AG20443 (cell line): ENCODE results near the gene PROSER3.

Experiments used
- DNase-seq: peaks from one replicate; pipeline ENCODE4 v3.0.0; 2012; ENCODE audit warnings: low spot score, mixed read lengths

Gene PROSER3

GRCh38 chr19:35777086-35777841 lies 19.3 kb downstream of the PROSER3 start:
- DNase-seq: no peak

- no peak for DNase-seq
Observed at GRCh38 chr19:35777961-35778360, 20.0 kb downstream of the PROSER3 start.

DNA sequence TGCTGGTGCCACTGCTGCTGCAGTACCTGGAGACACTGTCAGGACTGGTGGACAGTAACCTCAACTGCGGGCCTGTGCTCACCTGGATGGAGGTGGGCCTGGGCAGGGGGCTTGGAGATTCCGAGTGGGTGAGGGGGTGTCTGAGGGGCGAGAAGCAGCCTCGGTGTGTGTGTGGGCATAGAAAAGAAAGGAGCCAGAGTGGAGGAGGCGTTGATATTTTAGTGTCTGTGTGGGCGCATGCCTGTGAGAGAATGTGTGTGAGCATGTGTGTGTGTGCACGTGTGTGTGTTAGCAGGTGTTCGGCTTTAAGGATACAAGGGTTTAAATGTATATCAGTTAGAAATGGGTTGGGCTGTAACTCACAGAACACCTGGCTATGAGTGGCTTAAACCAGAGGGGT lies 21.1 kb downstream of the PROSER3 start:
- DNase-seq: no peak

DNA sequence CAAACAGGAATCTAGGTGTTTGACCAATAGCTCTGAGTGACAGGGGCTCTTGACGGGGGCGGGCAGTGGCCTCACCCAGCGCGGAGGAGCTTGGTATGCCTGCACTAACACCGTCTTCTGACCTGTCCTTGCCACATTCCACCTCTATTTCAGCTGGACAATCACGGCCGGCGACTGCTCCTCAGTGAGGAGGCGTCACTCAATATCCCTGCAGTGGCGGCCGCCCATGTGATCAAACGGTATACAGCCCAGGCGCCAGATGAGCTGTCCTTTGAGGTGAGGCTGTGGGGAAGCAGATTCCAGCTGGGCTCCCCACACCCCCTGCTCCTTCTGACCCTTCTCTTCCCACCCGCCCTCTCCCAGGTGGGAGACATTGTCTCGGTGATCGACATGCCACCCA lies 22.1 kb downstream of the PROSER3 start:
- DNase-seq: no peak

- no peak for DNase-seq
Observed at GRCh38 chr19:35780717-35781116, 22.7 kb downstream of the PROSER3 start.

DNA sequence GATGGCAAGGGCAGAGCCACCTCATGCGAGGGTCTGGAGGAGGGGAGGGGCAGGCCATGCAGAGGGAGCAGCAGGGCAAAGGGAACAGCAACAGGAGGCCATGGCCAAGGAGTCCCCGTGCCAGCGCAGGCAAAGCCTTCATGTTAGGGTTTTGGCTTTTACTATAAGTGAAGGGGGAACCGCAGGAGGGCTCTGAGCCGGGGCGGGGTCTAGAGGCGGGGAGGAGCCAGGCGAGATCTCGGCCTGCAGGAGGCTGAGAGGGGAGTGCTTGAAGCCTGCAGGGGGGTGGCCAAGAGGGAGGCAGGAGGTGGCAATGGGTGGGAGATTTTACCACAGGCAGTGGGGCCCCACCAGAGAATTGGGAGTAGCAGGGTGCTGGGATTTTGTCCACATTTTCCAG lies 23.7 kb downstream of the PROSER3 start:
- no peak for DNase-seq

DNA sequence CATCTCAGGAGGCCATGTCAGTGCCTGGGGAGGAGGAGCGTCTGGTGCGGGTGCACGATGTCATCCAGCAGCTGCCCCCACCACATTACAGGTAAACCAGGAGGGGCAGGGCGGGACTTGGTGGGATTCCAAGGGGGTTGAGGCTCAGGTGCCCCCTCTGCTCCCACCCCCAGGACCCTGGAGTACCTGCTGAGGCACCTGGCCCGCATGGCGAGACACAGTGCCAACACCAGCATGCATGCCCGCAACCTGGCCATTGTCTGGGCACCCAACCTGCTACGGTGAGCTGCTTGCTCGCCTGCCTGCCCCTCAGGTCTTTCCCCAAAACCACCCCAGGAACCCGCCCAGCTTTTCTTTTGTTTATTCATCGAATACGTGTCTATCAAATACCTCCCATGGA lies 24.6 kb downstream of the PROSER3 start:
- DNase-seq: no peak

DNA sequence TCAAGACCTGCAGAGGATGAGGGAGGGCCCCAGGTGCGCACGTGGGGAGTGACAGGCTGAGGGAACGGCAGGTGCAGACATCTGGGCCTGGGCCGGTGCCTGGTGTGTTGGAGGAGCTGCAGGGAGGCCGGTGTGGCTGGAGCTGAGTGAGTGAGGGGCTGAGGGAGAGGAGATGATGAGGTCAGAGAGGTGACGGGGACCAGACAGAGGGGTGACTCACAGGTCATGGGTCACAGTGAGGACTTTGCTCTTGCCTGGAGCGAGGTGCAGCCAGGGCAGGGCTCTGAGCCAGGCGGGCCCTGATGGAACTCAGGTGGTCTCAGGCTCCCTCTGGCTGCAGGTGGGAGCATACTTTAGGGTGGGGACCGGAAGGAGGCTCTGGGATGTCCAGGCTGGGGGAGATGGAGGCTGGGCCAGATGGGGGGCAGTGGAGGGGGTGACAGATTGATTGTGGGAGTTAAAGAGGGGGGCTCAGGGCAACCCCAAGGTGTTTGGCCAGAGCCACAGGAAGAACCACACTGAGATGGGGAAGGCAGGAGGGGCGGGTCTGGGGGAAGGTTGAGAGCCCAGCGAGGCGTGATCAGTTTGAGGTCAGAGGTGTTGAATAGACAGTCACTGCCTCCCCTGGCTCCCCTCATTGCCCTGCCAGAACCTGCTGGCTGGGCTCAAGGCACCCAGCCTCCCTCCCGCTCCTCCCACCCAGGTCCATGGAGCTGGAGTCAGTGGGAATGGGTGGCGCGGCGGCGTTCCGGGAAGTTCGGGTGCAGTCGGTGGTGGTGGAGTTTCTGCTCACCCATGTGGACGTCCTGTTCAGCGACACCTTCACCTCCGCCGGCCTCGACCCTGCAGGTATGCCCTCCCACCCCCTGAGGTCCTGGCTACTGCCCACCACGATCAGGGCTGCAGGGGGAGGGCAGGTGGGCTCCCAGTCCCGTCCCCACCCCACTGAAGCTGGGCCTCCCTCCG lies 25.8 kb downstream of the PROSER3 start:
- DNase-seq: no peak

DNA sequence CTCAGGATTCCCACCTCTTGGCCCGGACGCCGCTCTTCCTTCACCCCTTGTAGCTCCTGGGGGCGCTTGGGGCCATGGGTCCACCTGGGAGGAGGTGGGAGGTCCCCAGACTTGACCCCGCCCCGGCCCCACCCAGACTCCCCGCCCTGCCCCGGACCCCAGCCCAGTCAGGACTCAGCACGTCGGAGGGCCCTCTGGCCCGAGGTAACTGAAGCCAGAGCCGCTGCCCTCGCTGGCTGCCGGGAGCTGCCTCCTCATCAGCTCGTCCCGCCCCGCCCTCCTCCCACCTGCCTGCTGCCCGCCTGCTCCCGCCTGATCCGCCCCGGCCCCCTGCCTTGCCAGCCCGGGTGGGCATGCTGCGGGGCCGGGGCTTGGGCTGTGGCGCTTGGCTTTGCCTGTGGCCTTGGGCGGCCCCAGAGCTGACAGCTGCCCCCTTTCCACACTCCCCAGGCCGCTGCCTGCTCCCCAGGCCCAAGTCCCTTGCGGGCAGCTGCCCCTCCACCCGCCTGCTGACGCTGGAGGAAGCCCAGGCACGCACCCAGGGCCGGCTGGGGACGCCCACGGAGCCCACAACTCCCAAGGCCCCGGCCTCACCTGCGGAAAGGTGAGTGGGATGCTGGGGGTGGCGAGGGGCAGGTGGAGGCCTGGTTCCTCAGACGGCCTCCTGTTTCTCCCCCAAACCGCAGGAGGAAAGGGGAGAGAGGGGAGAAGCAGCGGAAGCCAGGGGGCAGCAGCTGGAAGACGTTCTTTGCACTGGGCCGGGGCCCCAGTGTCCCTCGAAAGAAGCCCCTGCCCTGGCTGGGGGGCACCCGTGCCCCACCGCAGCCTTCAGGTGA lies 26.7 kb downstream of the PROSER3 start:
- DNase-seq: no peak

DNA sequence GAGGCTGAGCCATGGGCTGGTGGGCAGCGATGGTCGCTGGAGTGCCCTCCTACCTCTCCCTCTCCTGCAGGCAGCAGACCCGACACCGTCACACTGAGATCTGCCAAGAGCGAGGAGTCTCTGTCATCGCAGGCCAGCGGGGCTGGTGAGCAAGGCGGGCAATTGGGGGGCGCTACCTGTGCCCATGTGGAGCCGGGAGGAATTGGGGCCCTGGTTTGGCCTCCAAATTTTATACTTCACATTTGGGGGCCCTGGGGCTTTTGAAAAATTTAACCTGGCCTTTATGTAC lies 27.3 kb downstream of the PROSER3 start:
- no peak for DNase-seq

GRCh38 chr19:35786299-35787160 lies 28.6 kb downstream of the PROSER3 start:
- DNase-seq: no peak

- DNase-seq: no peak
Observed at GRCh38 chr19:35787227-35787799, 29.3 kb downstream of the PROSER3 start.

DNA sequence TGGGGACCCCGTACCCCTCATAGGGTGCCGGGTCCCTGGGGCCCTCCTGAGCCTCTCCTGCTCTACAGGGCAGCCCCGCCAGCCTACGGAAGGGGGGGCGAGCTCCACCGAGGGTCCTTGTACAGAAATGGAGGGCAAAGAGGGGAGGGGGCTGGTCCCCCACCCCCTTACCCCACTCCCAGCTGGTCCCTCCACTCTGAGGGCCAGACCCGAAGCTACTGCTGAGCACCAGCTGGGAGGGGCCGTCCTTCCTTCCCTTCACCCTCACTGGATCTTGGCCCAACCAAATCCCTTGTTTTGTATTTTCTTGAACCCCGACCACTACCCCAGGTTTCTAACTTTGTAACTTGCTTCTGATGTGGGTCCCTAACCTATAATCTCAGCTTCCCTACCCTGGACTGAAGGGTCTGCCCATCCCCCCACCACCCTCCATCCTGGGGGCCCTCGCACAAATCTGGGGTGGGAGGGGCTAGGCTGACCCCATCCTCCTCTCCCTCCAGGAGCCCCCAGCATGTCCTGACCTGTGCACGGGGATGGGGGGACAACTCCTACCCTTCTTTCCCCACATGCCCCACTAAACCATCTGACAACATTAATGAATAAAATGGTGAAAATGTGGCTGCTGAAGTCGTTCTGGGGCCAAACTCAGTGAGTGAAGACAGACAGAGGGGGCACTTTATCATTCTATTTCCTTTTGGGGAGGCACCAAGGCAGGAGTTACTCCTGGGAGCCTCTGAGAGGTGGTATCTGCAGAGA lies 30.4 kb downstream of the PROSER3 start:
- DNase-seq: no peak

GRCh38 chr19:35789195-35789977 lies 31.4 kb downstream of the PROSER3 start:
- DNase-seq: no peak

- DNase-seq: no peak
Observed at GRCh38 chr19:35789978-35790944, 32.3 kb downstream of the PROSER3 start.

GRCh38 chr19:35790981-35791813 lies 33.2 kb downstream of the PROSER3 start:
- no peak for DNase-seq

DNA sequence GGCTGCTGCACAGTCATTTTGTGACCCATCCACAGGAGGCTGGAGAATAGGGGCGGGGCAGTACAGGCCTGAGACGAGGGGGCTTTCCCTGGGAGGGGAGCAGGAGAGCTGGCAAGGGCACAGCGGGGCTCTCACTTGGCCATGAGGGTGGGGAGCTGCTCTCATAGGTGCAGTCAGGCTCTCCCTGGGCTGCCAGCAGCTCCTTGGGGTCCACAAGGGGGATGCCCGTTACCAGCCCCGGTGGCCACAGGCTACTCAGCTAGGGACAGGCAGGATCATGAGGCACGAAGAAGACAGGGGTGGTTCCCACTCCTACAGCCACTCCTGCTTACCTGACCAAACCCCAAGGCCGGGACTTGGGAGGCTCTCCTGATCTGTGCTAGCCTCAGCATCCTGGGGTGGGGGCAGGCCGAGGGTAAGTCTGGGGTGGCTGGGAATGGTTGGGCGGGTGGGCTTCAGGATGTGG lies 33.9 kb downstream of the PROSER3 start:
- no peak for DNase-seq
